ENCODE measurements around the gene TAB3. TPM values are rescaled to one million over a fixed set of nuclear protein-coding genes. Genes with fewer than 3 reads are reported as not detected.

TAB3 gene
- total and polyA plus RNA-seq, 9 of the 15 experiments (the other 6 are each of a cell fraction or from before 2014, with no cell fraction given): 2.4 to 31.1 (median 15.5) TPM

DNA sequence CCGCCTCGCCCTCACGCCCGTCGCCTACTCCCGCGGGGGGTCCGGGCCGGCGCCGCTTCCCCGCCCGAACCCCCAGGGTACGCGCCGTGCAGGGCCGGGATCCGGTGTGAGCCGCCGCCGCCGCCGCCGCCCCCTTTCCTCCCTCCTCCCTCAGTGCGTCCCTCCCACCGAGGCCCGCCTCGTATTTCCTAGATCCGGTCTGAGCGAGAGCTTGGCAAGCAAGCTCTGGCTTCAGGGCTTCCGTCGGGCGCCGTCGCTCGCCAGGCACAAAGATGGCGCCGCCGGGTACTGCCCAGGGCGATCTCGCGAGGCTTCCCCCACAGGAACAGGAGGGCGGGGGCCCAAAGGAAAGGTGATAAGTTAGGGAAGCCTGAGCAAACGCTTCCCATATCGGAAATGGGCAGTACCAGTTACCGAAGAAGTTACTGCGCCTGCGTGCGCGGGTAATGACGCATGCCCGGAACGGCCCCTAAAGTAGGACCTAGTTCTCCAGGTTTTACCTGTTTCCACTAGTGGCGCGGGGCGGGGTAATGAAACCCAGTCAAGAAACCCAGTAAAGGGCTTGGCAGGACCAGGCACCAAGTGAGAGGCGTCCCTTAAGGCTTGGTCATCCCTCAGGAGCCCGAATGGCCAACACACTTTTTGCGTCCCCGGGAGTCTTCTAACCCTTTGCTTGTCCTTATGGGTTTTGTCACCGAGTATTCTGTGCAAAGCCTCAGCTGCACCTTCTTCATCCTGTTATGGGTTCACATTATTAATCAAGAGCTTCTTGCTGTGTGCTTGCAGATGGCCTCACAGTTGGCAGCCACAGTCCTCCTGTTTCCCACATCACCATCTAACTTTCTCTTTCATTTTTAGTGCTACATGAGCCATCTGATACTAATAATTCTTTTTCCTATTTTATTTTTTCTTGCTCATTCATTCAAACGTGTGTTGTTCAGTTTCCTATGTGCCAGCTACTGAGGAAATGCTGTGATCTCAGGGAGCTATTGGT is at the start of gene TAB3 (continued):
- TF ChIP-seq HNRNPH1 (optimal IDR thresholded peaks at IDR 0.05; ENCODE audit: low read depth, low read length) (no peak), ZNF785 (CRISPR knock-in tag; IDR thresholded peaks at IDR 0.05) (no peak), ZNF146 (CRISPR knock-in tag; IDR thresholded peaks at IDR 0.05; ENCODE audit: unreplicated experiment) (no peak), RBM39 (optimal IDR thresholded peaks at IDR 0.05; ENCODE audit: low read depth, low read length) (no peak), EP400 (IDR thresholded peaks at IDR 0.05) (peak; percentile 41; the same call in 1 of the 2 replicates), MECOM (CRISPR knock-in tag; IDR thresholded peaks at IDR 0.05) (no peak), MYC (IDR thresholded peaks at IDR 0.05; ENCODE audit: low read depth, low read length) (no peak), MYC (CRISPR knock-in tag; IDR thresholded peaks at IDR 0.05; ENCODE audit: borderline replicate concordance, low read depth) (no peak), CEBPG (CRISPR knock-in tag; IDR thresholded peaks at IDR 0.05) (no peak), CEBPG (tag; conservative IDR thresholded peaks at IDR 0.05 in 1 of 2, IDR thresholded peaks at IDR 0.05 in 1 of 2) (no peak), CHCHD3 (CRISPR knock-in tag; IDR thresholded peaks at IDR 0.05) (no peak), ILF3 (IDR thresholded peaks at IDR 0.05; ENCODE audit: borderline replicate concordance) (no peak)
- TF ChIP-seq, protein P1, sequence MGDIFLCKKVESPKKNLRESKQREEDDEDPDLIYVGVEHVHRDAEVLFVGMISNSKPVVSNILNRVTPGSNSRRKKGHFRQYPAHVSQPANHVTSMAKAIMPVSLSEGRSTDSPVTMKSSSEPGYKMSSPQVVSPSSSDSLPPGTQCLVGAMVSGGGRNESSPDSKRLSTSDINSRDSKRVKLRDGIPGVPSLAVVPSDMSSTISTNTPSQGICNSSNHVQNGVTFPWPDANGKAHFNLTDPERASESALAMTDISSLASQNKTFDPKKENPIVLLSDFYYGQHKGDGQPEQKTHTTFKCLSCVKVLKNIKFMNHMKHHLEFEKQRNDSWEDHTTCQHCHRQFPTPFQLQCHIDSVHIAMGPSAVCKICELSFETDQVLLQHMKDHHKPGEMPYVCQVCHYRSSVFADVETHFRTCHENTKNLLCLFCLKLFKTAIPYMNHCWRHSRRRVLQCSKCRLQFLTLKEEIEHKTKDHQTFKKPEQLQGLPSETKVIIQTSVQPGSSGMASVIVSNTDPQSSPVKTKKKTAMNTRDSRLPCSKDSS (IDR thresholded peaks at IDR 0.05; ENCODE audit: low read depth, partially characterized antibody): no peak
- TF ChIP-seq, protein P2, sequence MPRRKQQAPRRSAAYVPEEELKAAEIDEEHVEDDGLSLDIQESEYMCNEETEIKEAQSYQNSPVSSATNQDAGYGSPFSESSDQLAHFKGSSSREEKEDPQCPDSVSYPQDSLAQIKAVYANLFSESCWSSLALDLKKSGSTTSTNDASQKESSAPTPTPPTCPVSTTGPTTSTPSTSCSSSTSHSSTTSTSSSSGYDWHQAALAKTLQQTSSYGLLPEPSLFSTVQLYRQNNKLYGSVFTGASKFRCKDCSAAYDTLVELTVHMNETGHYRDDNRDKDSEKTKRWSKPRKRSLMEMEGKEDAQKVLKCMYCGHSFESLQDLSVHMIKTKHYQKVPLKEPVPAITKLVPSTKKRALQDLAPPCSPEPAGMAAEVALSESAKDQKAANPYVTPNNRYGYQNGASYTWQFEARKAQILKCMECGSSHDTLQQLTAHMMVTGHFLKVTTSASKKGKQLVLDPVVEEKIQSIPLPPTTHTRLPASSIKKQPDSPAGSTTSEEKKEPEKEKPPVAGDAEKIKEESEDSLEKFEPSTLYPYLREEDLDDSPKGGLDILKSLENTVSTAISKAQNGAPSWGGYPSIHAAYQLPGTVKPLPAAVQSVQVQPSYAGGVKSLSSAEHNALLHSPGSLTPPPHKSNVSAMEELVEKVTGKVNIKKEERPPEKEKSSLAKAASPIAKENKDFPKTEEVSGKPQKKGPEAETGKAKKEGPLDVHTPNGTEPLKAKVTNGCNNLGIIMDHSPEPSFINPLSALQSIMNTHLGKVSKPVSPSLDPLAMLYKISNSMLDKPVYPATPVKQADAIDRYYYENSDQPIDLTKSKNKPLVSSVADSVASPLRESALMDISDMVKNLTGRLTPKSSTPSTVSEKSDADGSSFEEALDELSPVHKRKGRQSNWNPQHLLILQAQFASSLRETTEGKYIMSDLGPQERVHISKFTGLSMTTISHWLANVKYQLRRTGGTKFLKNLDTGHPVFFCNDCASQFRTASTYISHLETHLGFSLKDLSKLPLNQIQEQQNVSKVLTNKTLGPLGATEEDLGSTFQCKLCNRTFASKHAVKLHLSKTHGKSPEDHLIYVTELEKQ (CRISPR knock-in tag; IDR thresholded peaks at IDR 0.05): no peak
- TF ChIP-seq, protein P3, sequence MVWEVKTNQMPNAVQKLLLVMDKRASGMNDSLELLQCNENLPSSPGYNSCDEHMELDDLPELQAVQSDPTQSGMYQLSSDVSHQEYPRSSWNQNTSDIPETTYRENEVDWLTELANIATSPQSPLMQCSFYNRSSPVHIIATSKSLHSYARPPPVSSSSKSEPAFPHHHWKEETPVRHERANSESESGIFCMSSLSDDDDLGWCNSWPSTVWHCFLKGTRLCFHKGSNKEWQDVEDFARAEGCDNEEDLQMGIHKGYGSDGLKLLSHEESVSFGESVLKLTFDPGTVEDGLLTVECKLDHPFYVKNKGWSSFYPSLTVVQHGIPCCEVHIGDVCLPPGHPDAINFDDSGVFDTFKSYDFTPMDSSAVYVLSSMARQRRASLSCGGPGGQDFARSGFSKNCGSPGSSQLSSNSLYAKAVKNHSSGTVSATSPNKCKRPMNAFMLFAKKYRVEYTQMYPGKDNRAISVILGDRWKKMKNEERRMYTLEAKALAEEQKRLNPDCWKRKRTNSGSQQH (CRISPR knock-in tag; IDR thresholded peaks at IDR 0.05): no peak
- TF ChIP-seq, protein P4, sequence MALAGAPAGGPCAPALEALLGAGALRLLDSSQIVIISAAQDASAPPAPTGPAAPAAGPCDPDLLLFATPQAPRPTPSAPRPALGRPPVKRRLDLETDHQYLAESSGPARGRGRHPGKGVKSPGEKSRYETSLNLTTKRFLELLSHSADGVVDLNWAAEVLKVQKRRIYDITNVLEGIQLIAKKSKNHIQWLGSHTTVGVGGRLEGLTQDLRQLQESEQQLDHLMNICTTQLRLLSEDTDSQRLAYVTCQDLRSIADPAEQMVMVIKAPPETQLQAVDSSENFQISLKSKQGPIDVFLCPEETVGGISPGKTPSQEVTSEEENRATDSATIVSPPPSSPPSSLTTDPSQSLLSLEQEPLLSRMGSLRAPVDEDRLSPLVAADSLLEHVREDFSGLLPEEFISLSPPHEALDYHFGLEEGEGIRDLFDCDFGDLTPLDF (CRISPR knock-in tag; IDR thresholded peaks at IDR 0.05): no peak
- TF ChIP-seq, protein P5, sequence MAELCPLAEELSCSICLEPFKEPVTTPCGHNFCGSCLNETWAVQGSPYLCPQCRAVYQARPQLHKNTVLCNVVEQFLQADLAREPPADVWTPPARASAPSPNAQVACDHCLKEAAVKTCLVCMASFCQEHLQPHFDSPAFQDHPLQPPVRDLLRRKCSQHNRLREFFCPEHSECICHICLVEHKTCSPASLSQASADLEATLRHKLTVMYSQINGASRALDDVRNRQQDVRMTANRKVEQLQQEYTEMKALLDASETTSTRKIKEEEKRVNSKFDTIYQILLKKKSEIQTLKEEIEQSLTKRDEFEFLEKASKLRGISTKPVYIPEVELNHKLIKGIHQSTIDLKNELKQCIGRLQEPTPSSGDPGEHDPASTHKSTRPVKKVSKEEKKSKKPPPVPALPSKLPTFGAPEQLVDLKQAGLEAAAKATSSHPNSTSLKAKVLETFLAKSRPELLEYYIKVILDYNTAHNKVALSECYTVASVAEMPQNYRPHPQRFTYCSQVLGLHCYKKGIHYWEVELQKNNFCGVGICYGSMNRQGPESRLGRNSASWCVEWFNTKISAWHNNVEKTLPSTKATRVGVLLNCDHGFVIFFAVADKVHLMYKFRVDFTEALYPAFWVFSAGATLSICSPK (IDR thresholded peaks at IDR 0.05; ENCODE audit: borderline replicate concordance): no peak
